AG04450 (cell line): ENCODE data around the gene RPS6KA5. TPM values are rescaled to one million over a fixed set of nuclear protein-coding genes. Genes with fewer than 3 reads are reported as not detected.
A peak's percentile ranks its signal among the peaks of the same experiment; 100 is the strongest.

Source experiments
- CTCF ChIA-PET: fragments of 300-600, 350-600 bp; formaldehyde crosslinking; extraction: SDS; loops from one replicate; lab custom pipeline; 2022; ENCODE audit warnings: antibody characterized with exemption, inconsistent platforms; lab: Charles Lee
- POLR2A ChIA-PET: fragments of 350-600 bp; formaldehyde crosslinking; extraction: SDS; loops from one replicate; lab custom pipeline; 2021; ENCODE audit warnings: antibody characterized with exemption, inconsistent platforms; lab: Yijun Ruan, JAX
- DNase-seq: peaks from one replicate; pipeline ENCODE4 v3.0.0-alpha.2; 2011; ENCODE audit warnings: low read depth, low spot score
- H3K27ac ChIP-seq: one replicate; pipeline ENCODE4 v1.5.1; 2012; ENCODE audit warnings: low read depth, low read length, control low read depth
- H3K27me3 ChIP-seq: one replicate; pipeline ENCODE4 v1.6.0; 2012; ENCODE audit warnings: low read length; ENCODE audit not compliant: control insufficient read depth, insufficient read depth
- H3K4me3 ChIP-seq: 2 replicates; pipeline ENCODE4 v1.5.1; 2011; ENCODE audit warnings: mild to moderate bottlenecking, low read depth, low read length, control low read depth
- H3K9me3 ChIP-seq: 2 replicates; pipeline ENCODE4 v1.5.1; 2012; ENCODE audit warnings: low read length; ENCODE audit not compliant: control insufficient read depth, insufficient read depth
- polyA plus RNA-seq: library from polyadenylated mRNA; depleted of rRNA; stranded (reverse); fragments of >200 nt; gene quantifications from 2 replicates; pipeline ENCODE4 v1.2.3, GENCODE V29; 2011
- TF ChIP-seq, protein P1 (sequence below): IDR thresholded peaks from 2 replicates; pipeline ENCODE4 v1.5.1; 2011; ENCODE audit warnings: low read depth, low read length, control low read depth, inconsistent platforms

RPS6KA5 gene
- polyA plus RNA-seq, 1 experiment: 1.5 TPM

DNA sequence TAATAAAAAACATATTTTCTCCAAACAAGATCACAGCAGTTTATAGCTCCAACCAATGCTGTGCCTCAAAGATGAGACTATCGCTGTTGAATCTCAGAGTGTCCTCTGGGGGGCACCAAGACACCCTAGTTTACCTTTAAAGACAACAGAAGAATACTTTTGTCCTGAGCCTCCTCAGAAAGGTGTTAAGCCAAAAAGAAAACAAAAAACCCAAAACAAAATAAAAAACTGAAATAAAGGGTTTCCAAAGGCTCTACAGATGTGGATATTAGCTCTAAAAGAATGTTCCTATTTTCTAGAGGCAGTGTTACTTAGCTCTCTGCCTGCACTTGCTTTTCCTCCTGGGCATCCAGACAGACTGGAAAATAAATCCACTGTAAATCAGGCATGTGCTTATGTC is 157.3 kb downstream of the RPS6KA5 start:
- DNase-seq: peak; percentile 15
- TF ChIP-seq, protein P1, sequence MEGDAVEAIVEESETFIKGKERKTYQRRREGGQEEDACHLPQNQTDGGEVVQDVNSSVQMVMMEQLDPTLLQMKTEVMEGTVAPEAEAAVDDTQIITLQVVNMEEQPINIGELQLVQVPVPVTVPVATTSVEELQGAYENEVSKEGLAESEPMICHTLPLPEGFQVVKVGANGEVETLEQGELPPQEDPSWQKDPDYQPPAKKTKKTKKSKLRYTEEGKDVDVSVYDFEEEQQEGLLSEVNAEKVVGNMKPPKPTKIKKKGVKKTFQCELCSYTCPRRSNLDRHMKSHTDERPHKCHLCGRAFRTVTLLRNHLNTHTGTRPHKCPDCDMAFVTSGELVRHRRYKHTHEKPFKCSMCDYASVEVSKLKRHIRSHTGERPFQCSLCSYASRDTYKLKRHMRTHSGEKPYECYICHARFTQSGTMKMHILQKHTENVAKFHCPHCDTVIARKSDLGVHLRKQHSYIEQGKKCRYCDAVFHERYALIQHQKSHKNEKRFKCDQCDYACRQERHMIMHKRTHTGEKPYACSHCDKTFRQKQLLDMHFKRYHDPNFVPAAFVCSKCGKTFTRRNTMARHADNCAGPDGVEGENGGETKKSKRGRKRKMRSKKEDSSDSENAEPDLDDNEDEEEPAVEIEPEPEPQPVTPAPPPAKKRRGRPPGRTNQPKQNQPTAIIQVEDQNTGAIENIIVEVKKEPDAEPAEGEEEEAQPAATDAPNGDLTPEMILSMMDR: peak; percentile 72
- no peaks in the 10 kb centered on the region for H3K27me3 ChIP-seq
- ChIA-PET CTCF (interaction anchor here (0.6 to 7.7 kb wide), 35 partner anchors 8 to 602 kb away, joined by 3 to 320 read pairs (median 4); partner anchors contain the start of gene RPS6KA5), POLR2A (no interaction called here)
- H3K9me3 ChIP-seq: no peaks in the 10 kb centered on the region
- no peak overlapping the region for H3K27ac ChIP-seq
- no peak overlapping the region for H3K4me3 ChIP-seq

DNA sequence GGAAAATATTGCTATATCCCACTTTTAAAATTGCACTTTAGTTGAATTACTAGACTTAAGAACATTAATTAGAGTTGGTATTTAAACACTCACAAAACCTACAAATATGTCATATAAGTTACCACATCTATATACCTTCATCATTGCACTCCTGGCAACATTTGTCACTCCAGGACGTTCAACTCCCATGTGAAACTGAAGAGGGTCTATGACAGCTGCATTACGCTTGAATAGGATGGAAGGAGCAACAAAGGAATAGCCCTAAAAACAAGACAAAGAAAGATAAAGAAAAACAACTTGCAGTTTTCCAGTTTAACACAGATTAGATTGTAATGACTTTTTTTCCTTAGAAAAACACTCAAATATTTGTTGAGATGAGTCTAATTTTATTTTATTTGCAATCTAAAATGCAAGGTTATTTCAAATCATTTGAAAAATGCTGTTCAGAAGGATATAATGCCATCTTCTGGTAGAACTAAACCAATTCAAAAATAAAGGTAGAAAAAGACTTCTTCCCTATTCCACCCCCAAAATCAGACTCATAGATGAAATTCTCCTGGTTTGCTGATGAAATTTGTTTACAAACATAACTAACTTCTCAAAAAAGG is 159.9 kb downstream of the RPS6KA5 start:
- Histone ChIP-seq H3K4me3 (no peak overlapping the region), H3K9me3 (no peaks in the 10 kb centered on the region), H3K27me3 (no peaks in the 10 kb centered on the region), H3K27ac (no peak overlapping the region)
- ChIA-PET POLR2A (no interaction called here), CTCF (interaction anchor here (0.7 to 7.7 kb wide), 5 partner anchors 8 to 611 kb away, joined by 3 to 320 read pairs (median 8); no protein-coding TSS in a partner anchor)
- TF ChIP-seq, protein P1: no peak
- DNase-seq: no peak

DNA sequence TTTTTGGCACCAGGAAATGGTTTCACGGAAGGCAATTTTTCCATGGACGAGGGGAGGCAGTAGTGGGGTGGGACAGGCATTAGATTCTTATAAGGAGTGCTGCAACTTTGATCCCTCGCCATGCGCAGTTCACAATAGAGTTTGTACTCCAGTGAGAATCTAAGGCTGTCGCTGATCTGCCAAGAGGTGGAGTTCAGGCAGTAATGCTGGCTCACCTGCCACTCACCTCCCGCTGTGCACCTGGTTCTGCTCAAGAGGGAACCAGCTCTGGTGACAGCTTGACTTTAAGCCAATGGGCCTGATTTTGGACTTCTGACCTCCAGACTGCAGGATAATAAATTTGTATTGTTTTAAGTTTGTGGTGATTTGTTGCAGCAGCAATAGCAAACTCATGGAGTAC is 163.4 kb downstream of the RPS6KA5 start:
- no peaks in the 10 kb centered on the region for H3K9me3 ChIP-seq
- CTCF ChIA-PET: no interaction called here
- POLR2A ChIA-PET: no interaction called here
- H3K27ac ChIP-seq: no peak overlapping the region
- H3K4me3 ChIP-seq: no peak overlapping the region
- no peak for DNase-seq
- H3K27me3 ChIP-seq: no peaks in the 10 kb centered on the region
- TF ChIP-seq, protein P1: no peak

- Histone ChIP-seq H3K27me3 (no peaks in the 10 kb centered on the region), H3K9me3 (no peaks in the 10 kb centered on the region), H3K27ac (no peak overlapping the region), H3K4me3 (no peak overlapping the region)
- POLR2A ChIA-PET: no interaction called here
- no peak for DNase-seq
- CTCF ChIA-PET: interaction anchor here (0.7 to 6.3 kb wide), 4 partner anchors 8 to 281 kb away, joined by 3 to 55 read pairs (median 6); no protein-coding TSS in a partner anchor
- TF ChIP-seq, protein P1: no peak
Observed at GRCh38 chr14:90894241-90894640, 166.2 kb downstream of the RPS6KA5 start.

- Histone ChIP-seq H3K27ac (no peak overlapping the region), H3K4me3 (no peak overlapping the region), H3K27me3 (no peaks in the 10 kb centered on the region), H3K9me3 (no peaks in the 10 kb centered on the region)
- TF ChIP-seq, protein P1: no peak
- ChIA-PET CTCF (interaction anchor here (1.4 to 6.3 kb wide), 2 partner anchors 9 to 280 kb away, joined by 6 to 55 read pairs; no protein-coding TSS in a partner anchor), POLR2A (no interaction called here)
- DNase-seq: no peak
Observed at GRCh38 chr14:90893510-90893909, 166.9 kb downstream of the RPS6KA5 start.
